Measurements from ENCODE around the gene TRIM14.
"Not testable (repeated sequence)": the region's sequence is repeated elsewhere in the genome, so short reads cannot be mapped to it uniquely, and the experiment has no call there.

The TRIM14 gene

DNA sequence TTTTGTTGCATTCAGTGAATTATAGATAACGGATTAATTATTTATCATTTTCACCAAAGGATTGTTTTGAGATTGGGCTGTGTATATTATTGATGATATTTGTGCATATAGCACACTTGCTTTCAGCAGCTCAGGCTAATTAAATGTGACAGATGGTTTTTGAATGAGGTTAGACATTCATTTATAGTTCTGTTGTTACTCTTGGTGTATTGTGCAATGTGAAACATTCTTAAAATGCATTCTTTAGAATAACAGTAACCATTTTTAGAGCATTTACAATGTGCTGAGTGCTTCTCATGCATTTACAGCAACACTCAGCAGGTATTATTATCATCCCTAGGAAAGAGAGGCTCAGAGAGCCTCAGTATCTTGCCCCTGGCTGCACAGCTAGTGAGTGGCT lies 38.7 kb downstream of the TRIM14 start:
- no peak for DNase-seq

DNA sequence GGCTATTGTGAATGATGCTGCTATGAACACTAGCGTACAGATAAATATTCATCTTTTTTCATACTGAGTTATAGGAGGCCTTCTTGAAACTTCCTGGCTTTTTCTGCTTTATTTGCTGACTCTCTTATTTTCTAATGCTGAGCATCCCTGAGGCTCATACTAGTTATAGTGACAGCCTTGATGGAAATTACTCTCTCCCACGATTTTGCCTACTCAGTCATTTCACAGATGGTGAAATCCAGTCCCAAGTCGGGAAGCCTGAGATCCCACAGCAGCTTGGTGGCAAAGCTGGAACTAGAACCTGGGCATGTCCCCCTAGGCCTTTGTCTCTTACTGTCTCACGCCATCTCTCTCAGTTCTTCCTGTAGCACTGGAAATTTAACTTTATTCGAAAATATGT lies 40.1 kb downstream of the TRIM14 start:
- no peak for DNase-seq

- DNase-seq = not testable (repeated sequence)
Observed at GRCh38 chr9:98076514-98076890, 42.5 kb downstream of the TRIM14 start.

DNA sequence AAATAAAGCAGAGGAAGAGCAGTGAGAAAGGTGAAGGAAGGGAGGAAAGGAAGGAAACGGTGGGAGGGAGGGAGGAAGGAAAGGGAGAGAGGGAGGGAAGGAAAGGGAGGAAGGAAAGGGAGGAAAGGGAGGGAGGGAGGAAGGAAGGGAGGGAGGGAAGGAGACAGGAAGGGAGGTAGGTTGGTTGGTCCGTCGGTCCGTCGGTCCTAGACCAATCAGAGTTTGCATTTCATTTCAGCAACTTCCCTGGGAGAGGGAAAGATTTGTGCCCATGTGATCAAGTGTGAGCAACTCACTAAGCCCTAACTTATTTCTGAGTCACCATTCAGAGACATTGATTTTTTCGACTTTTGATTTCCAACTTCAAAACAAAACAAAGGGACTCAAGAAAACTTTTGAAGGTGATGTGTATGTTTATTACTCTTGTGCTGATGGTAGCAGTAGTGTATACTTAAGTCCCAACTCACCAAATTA lies 43.7 kb downstream of the TRIM14 start:
- DNase-seq = no peak

GRCh38 chr9:98074115-98074990 lies 44.7 kb downstream of the TRIM14 start:
- peak; percentile 54 for DNase-seq

- DNase-seq = no peak
Observed at GRCh38 chr9:98071737-98072136, 47.3 kb downstream of the TRIM14 start.

- no peak for DNase-seq
Observed at GRCh38 chr9:98070704-98071103, 48.3 kb downstream of the TRIM14 start.

GRCh38 chr9:98069551-98069950 lies 49.5 kb downstream of the TRIM14 start:
- DNase-seq = no peak

GRCh38 chr9:98067184-98067583 lies 51.8 kb downstream of the TRIM14 start:
- no peak for DNase-seq

DNA sequence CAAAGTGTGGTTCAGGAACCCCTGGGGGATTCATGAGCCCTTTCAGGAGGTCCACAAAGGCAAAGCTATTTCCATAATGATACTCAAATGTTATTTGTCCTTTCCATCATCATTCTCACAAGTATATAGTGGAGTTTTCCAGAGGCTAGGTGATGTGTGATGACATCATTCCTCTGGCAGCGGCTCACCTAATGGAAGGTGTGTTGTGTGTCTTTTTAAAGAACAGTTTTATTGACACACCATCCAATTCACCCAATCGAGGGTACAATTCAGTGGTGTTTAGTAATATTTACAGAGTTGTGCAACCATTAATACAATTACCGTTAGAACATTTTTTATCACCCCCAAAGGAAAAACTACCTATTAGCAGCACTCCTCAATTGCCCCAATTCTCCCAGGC lies 52.8 kb downstream of the TRIM14 start:
- no peak for DNase-seq

DNA sequence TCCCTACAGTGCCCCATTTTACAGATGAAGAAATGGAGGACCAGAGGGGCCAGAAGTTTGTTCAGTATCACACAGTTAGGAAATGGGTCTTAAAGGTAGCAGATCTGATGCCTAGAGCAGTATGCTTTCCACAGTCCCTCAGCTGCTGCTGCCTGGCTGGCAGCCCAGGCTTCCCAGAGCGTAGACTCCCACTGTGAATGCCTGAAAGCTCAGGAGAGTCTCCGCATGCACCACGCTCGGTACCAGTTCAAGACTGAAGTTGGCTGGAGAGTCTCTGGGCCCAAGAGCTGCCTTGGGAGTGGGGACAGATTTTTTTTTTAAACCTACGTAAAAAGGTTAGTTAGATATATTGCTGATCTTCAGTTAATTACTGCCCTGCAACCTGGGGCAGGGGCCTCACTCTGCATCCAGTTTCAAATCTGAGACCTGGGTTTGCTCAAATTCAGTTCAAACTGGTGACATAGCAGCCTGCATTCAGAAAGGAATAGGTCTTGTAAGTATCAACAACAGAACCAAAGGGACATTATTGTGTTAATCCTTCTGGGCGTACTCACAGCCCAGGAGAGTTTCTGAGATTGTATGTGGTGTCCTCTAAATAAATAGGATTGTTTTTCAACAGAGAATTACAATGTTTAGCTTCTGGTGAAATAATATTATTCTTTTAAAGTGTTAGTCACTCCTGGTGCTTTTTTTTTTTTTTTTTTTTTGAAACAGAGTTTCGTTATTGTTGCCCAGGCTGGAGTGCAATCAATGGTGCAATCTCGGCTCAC lies 54.2 kb downstream of the TRIM14 start:
- no peak for DNase-seq

DNA sequence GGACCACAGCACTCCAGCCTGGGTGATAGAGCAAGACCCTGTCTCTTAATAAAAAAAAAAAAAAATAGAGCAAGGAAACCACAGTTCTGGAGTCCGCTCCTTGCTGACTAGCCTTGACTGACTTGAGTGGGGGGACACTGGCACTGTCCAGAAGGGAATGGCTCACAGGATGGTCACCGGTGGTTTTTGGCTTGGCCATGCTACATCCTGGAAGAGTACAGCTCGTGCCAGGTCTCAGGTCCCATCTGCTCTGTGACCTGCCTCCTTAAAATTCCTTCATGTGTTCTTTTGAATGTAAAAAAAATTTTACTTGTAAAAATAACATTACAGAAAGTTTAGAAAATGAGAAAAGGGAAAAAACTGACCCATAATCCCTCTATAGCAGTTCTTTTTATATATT lies 56.9 kb downstream of the TRIM14 start:
- no peak for DNase-seq

DNA sequence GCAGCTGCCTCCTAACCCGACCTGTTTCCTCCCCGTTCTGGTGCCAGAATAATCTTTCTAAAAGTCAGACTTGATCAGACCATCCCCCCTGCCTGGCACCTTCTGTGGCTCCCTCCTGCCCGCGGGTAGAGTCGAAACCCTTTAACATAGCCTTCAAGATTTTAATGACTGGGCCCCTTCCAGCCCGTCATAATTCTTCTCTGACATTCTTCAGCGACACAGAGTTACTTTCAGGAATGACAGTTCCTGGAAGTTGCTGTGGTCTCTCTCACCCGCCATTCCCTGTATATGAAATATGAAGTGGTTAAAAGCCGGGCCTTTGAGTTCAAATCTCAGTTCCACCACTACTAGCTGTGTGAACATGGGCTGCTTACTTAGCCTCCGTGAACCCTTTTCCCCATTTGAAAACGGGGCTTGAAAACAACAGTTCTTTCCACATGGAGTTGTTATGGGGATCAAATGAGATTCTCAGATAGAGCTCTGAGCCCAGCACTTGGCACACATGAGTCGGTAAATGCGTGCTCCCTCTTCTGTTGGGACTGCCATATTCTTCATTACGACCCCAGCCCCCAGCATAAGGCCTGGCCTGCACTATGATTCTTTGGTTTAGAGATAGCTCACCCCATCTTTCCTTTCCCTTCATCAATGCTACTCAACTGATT lies 61.8 kb downstream of the TRIM14 start:
- DNase-seq = no peak

DNA sequence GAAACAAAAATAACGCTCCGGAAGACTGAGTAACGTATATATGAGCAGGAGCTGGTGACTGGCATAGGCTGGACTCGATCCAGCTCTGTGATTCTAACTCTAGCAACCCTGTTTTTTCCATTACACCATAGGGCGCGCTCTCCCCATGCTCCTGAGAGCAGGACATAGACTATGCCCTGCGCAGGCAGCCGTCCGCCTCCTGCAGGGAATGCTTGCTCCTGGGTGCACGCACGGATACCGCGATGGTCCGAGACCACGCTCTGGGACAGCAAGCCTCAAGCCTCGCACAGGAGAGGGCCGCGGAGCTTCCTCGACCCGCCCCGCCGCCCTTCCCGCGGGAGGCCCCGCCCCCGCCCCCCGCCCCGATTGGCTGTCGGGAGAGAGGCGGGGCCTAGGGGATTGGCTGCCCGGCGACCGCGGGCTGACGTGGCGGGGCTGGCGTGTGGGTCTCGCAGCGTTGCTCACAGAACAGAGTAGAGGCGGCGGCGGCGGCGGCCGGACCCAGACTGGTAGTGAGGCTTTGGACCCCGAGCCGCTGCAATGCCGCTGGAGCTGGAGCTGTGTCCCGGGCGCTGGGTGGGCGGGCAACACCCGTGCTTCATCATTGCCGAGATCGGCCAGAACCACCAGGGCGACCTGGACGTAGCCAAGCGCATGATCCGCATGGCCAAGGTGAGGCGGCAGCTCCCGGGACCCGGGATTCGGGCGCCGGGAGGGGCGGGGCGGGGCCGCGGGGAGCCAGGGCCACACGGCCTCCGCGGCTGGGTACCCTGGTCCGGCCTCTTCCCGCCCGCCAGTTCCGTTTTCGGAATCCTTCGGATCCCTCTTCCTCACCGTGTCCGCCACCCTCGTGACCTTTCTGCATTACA lies 62.5 kb downstream of the TRIM14 start, which contains the start of gene NANS:
TSS of gene NANS (plus strand) at position 464 of the 869 bp plus-strand sequence. CDS start at position 541, 77 bp downstream.
- DNase-seq = peak; percentile 97

DNA sequence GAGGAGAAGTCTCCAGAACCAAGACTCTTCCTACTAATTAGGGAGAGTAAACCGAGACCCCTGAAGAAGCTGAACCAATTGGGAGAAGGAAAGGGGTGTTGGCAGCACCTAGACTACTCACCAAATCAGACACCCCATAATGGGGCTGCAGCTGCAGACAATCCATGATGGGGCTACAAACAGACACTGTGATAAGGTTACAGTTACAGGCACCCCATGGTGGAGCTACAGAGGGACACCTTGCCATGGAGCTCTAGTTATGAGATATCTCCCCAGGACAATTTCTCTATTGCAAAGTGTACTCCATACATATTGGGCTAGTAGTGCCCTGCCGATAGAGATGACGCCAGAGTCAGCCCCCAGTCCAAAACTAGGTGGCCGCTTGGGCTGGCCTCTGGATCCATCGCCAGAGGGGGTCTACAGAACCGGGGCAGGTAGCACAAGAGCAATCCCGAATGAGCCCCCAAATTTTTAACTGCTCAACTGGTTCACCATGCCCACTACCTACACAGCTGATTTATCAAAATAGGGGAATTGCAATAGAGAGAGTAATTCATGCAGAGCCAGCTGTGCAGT lies 64.6 kb downstream of the TRIM14 start:
- no peak for DNase-seq

DNA sequence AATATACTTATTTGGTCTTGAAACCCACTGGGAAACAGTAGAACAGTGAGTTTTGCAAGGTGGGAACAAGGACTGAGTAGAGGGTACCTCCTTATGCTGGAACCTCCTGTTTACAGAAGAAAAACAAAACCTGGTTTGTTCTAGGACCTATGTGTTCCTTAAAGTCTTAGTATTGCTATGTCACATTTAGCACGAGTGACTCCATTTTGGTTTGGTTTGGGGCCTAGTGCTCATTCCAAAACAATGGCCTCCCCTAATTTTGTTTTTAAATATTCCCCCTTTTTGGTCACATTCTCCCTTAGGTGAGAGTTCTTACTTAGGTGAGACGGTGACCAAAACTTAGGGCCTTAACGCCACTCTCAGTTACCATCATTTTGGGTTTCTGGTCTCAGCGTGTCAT lies 68.7 kb downstream of the TRIM14 start:
- no peak for DNase-seq

DNA sequence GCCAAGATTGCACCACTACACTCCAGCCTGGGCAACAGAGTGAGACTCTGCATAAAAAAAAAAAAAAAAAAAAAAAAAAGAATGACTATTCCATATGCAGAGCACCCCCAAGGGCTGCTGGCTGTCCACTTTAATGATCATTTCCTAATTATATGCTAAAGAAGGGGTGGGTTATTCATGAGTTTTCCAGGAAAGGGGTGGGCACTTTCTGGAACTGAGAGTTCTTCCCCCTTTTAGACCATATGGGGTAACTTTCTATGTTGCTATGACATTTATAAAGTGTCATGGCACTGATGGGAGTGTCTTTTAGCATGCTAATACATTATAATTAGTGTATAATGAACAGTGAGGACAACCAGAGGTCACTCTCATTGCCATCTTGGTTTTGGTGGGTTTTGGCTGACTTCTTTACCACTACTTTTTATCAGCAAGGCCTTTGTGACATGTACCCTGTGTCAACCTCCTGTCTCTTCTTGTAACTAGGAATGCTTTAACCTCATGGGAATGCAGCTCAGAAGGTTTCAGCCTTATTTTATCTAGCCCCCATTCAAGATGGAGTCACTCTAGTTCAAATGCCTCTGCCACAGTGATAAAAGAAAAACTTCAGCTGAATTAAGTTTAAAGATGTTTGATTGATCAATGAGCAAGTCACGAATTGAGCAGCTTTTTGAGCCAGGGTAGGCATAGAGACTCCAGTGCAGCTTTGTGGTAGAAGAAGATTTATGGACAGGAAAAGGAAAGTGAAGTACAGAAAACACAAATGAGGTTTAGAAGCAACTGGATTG lies 69.5 kb downstream of the TRIM14 start:
- DNase-seq = no peak

DNA sequence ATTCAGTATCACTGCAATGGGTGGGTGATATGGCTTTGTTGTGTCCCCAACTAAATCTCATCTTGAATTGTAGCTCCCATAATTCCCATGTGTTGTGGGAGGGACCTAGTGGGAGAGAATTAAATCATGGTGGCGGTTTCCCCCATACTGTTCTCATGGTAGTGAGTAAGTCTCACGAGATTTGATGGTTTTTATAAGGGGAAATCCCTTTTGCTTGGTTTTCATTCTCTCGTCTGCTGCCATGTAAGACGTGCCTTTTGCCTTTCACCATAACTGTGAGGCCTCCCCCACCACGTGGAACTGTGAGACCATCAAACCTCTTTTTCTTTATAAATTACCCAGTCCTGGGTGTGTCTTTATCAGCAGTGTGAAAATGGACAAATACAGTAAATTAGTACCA lies 72.0 kb downstream of the TRIM14 start:
- DNase-seq = no peak

GRCh38 chr9:98046180-98046543 lies 72.9 kb downstream of the TRIM14 start:
- DNase-seq = no peak

GRCh38 chr9:98045234-98046179 lies 73.5 kb downstream of the TRIM14 start:
- no peak for DNase-seq

All from left hindlimb (tissue), 1 donor.